Sigmoid colon (tissue), 4 donors: ENCODE measurements around the gene KCNJ16.

Source experiments
- CTCF ChIP-seq, 4 experiments: fragments of 450-650 bp in 3 of 4; fragments of 200-600 bp in 1 of 4; IDR thresholded peaks; one replicate each; pipeline ENCODE4 v1.5.1; 2016 to 2019; ENCODE audit warnings: antibody characterized with exemption in 4 of 4, mild to moderate bottlenecking in 3 of 4, moderate library complexity in 2 of 4
- EP300 ChIP-seq, 4 donors: sonication (generic); formaldehyde crosslinking; IDR thresholded peaks; one replicate each; pipeline ENCODE4 v1.6.1; 2017; ENCODE audit warnings: antibody characterized with exemption in 4 of 4
- POLR2A ChIP-seq, 2 donors: fragments of 450-650 bp; IDR thresholded peaks; one replicate each; pipeline ENCODE4 v1.6.1; 2016; ENCODE audit warnings: antibody characterized with exemption in 2 of 2, mild to moderate bottlenecking in 2 of 2, moderate library complexity in 2 of 2

- TF ChIP-seq CTCF (IDR thresholded peaks at IDR 0.05): no peak
- no peak for TF ChIP-seq EP300 (IDR thresholded peaks at IDR 0.05)
- TF ChIP-seq POLR2A (IDR thresholded peaks at IDR 0.05): no peak
Measured at GRCh38 chr17:70181376-70181775, 106.4 kb downstream of the KCNJ16 start.
